ENCODE data around the gene OSBPL6.

DNA sequence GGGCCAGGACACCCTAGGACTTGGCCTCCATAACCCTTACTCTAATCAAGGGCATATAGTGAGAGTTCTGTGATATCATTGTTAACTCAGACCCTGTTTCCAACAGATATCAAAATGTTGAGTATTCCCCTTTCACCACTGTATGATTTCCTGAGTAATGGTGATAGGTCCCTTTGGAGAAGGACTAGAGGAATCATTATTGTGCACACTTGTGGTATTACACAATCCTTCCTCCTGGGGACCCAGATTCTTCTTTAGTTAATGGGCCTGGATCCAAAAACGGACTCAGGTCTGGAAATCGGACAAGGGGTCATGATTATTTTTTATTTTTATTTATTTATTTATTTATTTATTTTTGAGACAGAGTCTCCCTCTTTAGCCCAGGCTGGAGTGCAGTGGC lies 233.1 kb downstream of the OSBPL6 start:
- TF ChIP-seq, protein P1, sequence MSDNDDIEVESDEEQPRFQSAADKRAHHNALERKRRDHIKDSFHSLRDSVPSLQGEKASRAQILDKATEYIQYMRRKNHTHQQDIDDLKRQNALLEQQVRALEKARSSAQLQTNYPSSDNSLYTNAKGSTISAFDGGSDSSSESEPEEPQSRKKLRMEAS (IDR thresholded peaks at IDR 0.05): no peak
- TF ChIP-seq, protein P2, sequence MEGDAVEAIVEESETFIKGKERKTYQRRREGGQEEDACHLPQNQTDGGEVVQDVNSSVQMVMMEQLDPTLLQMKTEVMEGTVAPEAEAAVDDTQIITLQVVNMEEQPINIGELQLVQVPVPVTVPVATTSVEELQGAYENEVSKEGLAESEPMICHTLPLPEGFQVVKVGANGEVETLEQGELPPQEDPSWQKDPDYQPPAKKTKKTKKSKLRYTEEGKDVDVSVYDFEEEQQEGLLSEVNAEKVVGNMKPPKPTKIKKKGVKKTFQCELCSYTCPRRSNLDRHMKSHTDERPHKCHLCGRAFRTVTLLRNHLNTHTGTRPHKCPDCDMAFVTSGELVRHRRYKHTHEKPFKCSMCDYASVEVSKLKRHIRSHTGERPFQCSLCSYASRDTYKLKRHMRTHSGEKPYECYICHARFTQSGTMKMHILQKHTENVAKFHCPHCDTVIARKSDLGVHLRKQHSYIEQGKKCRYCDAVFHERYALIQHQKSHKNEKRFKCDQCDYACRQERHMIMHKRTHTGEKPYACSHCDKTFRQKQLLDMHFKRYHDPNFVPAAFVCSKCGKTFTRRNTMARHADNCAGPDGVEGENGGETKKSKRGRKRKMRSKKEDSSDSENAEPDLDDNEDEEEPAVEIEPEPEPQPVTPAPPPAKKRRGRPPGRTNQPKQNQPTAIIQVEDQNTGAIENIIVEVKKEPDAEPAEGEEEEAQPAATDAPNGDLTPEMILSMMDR (IDR thresholded peaks at IDR 0.05; ENCODE audit: low read depth, low read length, missing input control): no peak
- TF ChIP-seq SP1 (IDR thresholded peaks at IDR 0.05) (no peak), YY1 (IDR thresholded peaks at IDR 0.05) (no peak), TAF1 (conservative IDR thresholded peaks at IDR 0.05) (no peak), RXRA (IDR thresholded peaks at IDR 0.05) (no peak), REST (IDR thresholded peaks at IDR 0.05) (no peak), RAD21 (IDR thresholded peaks at IDR 0.05) (no peak)
- TF ChIP-seq, protein P3, sequence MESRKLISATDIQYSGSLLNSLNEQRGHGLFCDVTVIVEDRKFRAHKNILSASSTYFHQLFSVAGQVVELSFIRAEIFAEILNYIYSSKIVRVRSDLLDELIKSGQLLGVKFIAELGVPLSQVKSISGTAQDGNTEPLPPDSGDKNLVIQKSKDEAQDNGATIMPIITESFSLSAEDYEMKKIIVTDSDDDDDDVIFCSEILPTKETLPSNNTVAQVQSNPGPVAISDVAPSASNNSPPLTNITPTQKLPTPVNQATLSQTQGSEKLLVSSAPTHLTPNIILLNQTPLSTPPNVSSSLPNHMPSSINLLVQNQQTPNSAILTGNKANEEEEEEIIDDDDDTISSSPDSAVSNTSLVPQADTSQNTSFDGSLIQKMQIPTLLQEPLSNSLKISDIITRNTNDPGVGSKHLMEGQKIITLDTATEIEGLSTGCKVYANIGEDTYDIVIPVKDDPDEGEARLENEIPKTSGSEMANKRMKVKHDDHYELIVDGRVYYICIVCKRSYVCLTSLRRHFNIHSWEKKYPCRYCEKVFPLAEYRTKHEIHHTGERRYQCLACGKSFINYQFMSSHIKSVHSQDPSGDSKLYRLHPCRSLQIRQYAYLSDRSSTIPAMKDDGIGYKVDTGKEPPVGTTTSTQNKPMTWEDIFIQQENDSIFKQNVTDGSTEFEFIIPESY (IDR thresholded peaks at IDR 0.05): no peak

All from liver (tissue), 3 donors.